Colon (tissue), 2 donors: ENCODE results near the gene ZG16.
"Not testable (repeated sequence)": the region's sequence is repeated elsewhere in the genome, so short reads cannot be mapped to it uniquely, and the experiment has no call there.

Experiments used
- FAIRE-seq: peaks from 2 replicates; lab custom pipeline; 2012; peaks lifted over from hg19 to GRCh38; lab: Jason Lieb, UNC
- donor health status: control.
- donor health status: control.

ZG16 gene

GRCh38 chr16:29789775-29790182 lies 11.7 kb downstream of the ZG16 start:
- FAIRE-seq, result no peak

- FAIRE-seq, result no peak
These were observed 12.3 kb downstream of the ZG16 start, which contains the start of gene KIF22 for GRCh38 chr16:29790183-29790948. Gene KIF22, plus strand, starts transcription at chr16:29790751. Its CDS starts 9 bp downstream, at chr16:29790760.

DNA sequence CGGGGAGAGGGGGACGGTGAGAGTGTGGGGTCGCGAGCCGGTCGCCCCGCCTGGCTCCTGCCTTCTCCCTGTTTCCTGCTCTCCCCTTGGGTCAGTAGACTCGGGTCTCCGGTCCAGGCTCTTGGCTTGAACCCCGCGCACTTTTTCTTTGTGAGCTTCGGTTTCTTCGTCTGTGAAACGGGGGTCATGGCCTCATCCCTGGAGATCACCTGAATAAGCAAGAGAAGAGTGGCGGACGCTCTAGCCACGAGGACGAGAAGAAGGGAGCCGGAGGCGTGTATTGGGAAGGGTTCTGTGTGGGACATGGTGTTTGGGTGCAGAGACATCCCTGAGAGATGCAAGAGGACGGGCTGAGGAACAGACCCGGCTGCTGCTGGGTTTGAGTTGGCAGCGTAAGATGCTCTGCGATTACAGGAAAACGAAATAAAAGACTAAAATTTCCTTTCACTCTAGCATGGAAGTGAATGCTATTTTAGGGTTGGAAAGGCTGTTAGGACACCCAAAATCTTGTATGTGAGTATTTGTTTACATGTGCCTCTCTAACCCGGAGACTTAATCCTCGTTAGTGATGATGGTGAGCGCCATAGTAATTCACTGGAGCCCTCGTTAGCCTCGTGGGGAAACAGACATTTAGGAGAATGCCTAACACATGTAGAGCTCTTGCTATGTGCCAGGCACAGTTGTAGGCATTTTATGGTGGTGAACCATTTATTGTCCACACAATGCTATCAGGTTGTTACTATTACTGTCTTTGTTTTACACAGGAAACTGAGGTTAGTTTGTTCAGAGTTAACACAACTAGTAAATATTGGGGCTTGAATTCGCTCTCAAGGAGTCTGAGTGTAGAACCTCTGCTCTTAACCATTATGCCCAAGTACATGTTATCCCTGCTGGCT lies 13.1 kb downstream of the ZG16 start:
- FAIRE-seq, result no peak

- no peak for FAIRE-seq
These were observed 14.1 kb downstream of the ZG16 start for GRCh38 chr16:29791845-29792807.

DNA sequence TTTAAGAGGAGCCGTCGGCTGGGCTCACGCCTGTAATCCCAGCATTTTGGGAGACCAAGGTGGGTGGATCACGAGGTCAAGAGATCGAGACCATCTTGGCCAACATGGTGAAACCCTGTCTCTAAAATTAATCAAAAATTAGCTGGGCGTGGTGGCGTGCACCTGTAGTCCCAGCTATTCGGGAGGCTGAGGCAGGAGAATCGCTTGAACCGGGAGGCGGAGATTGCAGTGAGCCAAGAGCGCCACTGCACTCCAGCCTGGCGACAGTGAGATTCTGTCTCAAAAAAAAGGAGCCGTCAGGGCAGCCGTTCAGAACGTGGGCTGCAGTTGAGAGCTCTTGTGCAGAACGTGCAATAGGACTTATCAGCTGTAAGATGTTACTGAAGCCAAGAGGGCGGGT lies 15.1 kb downstream of the ZG16 start:
- FAIRE-seq, result not testable (repeated sequence)

- no peak for FAIRE-seq
These were observed 16.2 kb downstream of the ZG16 start for GRCh38 chr16:29794231-29794710.

DNA sequence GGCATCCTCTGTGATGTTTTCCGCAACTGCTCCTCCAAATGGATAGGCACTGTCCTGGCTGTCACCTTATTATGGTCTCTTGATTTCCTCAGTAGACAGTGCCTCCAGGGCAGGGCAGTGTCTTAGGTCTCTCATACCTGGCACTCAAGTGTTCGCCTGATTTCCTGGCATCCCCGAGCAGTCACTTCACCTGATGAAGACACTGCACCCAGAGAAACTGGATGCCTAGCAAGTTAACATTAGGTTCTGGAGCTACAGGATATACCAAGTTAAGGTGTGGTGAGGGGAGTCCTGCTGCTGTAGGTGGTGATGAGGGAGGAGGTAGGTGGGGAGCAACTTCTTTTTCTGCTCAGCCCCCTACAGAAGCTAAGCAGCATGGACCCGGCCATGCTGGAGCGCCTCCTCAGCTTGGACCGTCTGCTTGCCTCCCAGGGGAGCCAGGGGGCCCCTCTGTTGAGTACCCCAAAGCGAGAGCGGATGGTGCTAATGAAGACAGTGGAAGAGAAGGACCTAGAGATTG lies 24.4 kb downstream of the ZG16 start:
- no peak for FAIRE-seq

DNA sequence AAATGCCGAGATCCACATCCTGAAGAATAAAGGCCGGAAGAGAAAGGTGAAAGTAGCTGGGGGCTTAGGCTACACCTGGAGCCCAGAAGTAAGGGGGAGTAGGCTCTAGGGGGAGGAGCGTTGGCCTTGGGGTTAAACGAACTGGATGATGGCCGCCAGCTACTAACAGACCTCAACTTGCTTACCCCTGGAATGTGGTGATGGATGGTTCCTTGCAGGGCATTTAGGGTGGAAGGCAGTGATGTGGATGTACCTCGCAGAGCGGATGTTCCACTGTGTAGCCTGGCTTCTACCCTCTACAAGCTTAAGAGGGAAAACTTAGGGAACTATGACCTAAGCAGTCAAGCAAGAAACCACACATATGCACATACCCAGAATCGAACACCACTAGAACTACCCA lies 26.0 kb downstream of the ZG16 start:
- FAIRE-seq, result no peak

GRCh38 chr16:29804455-29805231 lies 26.6 kb downstream of the ZG16 start:
- FAIRE-seq, result no peak

- FAIRE-seq, result no peak
These were observed 27.4 kb downstream of the ZG16 start for GRCh38 chr16:29805232-29806098.

- no peak for FAIRE-seq
These were observed 28.1 kb downstream of the ZG16 start, which contains the start of gene MAZ for GRCh38 chr16:29806099-29806579. Gene MAZ, plus strand, starts transcription at chr16:29806529. Its CDS starts 173 bp downstream, at chr16:29806702.

GRCh38 chr16:29806641-29807425 lies 28.8 kb downstream of the ZG16 start:
- FAIRE-seq, result no peak

DNA sequence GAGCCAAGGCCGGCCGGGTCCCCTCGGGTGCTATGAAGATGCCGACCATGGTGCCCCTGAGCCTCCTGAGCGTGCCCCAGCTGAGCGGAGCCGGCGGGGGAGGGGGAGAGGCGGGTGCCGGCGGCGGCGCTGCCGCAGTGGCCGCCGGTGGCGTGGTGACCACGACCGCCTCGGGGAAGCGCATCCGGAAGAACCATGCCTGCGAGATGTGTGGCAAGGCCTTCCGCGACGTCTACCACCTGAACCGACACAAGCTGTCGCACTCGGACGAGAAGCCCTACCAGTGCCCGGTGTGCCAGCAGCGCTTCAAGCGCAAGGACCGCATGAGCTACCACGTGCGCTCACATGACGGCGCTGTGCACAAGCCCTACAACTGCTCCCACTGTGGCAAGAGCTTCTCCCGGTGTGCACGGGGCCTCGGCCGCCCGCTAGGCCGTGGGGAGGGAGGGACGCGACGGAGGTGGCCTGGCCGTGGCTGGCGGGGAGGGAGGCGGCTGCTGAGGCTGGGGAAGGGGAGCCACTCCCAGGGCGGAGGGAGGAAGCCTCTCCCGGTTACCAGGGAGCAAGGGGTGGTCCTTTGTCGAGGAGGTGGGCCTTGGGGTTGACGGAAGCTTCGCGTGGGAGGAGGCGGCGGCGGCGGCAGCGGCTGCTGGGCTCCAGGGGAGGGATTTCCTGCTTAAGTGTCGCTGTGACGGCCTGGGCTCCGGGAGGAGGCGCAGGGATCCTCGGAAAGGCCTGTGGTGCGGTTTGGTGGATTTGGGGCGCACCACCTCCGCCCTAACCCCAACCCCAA lies 29.6 kb downstream of the ZG16 start:
- no peak for FAIRE-seq

DNA sequence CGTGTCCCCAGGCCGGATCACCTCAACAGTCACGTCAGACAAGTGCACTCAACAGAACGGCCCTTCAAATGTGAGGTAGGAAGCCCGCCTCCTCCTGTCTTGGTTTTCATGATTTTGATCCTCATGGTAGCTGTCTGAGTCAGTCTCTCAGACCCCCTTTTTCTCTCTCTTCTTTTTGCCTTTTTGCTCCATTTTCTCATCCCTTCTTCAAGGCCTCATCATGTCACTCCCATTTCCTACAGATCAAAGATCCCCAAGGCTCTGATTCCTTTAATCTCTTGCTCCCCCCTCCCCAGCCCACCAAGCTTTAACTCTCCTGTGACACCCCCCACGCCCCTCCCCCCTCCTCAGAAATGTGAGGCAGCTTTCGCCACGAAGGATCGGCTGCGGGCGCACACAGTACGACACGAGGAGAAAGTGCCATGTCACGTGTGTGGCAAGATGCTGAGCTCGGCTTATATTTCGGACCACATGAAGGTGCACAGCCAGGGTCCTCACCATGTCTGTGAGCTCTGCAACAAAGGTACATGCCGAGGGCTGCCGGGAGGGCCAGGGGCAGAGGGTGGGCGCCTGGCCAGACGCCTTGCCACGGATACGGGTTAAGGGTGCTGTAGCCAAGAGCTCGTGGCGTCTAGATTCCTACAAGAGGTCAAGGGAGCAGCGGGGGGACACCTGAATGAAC lies 30.3 kb downstream of the ZG16 start:
- no peak for FAIRE-seq

GRCh38 chr16:29809031-29809747 lies 31.1 kb downstream of the ZG16 start:
- FAIRE-seq, result no peak

- no peak for FAIRE-seq
These were observed 32.0 kb downstream of the ZG16 start for GRCh38 chr16:29809850-29810698.
